Memory B cell (primary cell): ENCODE measurements around the gene TULP3.

Experiments
- ATAC-seq: fragments of 150-1000 bp; cut with Tn5 transposase; 2 replicates; pipeline ENCODE4 v1.10.0; 2021; ENCODE audit warnings: low read depth, mild to moderate bottlenecking, moderate library complexity
- DNase-seq, 2 donors: peaks; one replicate each; pipeline ENCODE4 v3.0.0; 2022; ENCODE audit warnings: low spot score in 2 of 2
- H3K27ac Mint-ChIP-seq: one replicate; pipeline ENCODE4 v1.8.0; 2022; ENCODE audit warnings: mild to moderate bottlenecking, moderate library complexity, mixed read lengths
- H3K27me3 Mint-ChIP-seq: one replicate; pipeline ENCODE4 v1.8.0; 2022; ENCODE audit warnings: mixed read lengths
- H3K36me3 Mint-ChIP-seq: one replicate; pipeline ENCODE4 v1.8.0; 2022; ENCODE audit warnings: mild to moderate bottlenecking, mixed read lengths
- H3K4me1 Mint-ChIP-seq: one replicate; pipeline ENCODE4 v1.8.0; 2022; ENCODE audit warnings: mixed read lengths
- H3K4me3 Mint-ChIP-seq: one replicate; pipeline ENCODE4 v1.8.0; 2022; ENCODE audit warnings: mild to moderate bottlenecking, moderate library complexity, mixed read lengths
- H3K9me3 Mint-ChIP-seq: one replicate; pipeline ENCODE4 v1.8.0; 2022; ENCODE audit warnings: mixed read lengths

The TULP3 gene

GRCh38 chr12:2891240-2892053, 756 bp downstream of the TULP3 start:
- Mint-ChIP-seq H3K9me3 (no peaks in the 10 kb centered on the region), H3K27me3 (no peaks in the 10 kb centered on the region), H3K4me3 (peak overlapping the region; percentile 94), H3K4me1 (peaks cover 12% of the 10 kb centered on the region), H3K36me3 (peaks cover 2% of the 10 kb centered on the region), H3K27ac (peak overlapping the region; percentile 45)
- no peak for DNase-seq
- peak; percentile 3 for ATAC-seq

GRCh38 chr12:2892246-2892645, 1.6 kb downstream of the TULP3 start:
- Mint-ChIP-seq H3K27me3 (no peaks in the 10 kb centered on the region), H3K27ac (no peak overlapping the region), H3K36me3 (peaks cover 2% of the 10 kb centered on the region), H3K4me1 (peaks cover 12% of the 10 kb centered on the region), H3K4me3 (no peak overlapping the region), H3K9me3 (no peaks in the 10 kb centered on the region)
- DNase-seq (no peak), ATAC-seq (no peak)

- no peak overlapping the region for H3K27ac Mint-ChIP-seq
- DNase-seq = no peak
- H3K4me1 Mint-ChIP-seq = peaks cover 12% of the 10 kb centered on the region
- H3K27me3 Mint-ChIP-seq = no peaks in the 10 kb centered on the region
- no peak for ATAC-seq
- H3K9me3 Mint-ChIP-seq = no peaks in the 10 kb centered on the region
- H3K36me3 Mint-ChIP-seq = no peaks in the 10 kb centered on the region
- peak overlapping the region; percentile 55 for H3K4me3 Mint-ChIP-seq
Observed at GRCh38 chr12:2893007-2893406, 2.3 kb downstream of the TULP3 start.

DNA sequence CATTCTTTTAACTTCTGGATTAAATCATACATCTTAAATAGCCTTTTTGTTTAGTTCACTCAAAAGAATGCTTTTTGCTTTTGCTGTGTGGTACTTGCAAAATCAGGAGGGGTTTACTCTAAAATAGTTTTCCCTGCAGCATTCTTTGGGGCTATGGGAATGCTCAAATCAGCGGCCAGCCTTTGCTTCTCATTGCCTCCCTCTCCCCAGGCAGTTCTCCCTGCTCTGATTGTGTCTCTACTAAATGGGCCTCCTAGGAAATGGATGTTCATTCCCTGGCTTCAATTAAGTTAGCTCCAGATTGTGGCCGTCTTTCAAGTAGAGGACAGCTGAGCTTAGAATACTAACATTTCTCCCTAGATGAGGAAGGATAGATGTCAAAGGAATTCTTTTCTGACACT, 4.4 kb downstream of the TULP3 start:
- H3K36me3 Mint-ChIP-seq = no peaks in the 10 kb centered on the region

GRCh38 chr12:2895511-2895910, 4.8 kb downstream of the TULP3 start:
- no peak for ATAC-seq
- no peak overlapping the region for H3K27ac Mint-ChIP-seq
- H3K9me3 Mint-ChIP-seq = no peaks in the 10 kb centered on the region
- no peaks in the 10 kb centered on the region for H3K27me3 Mint-ChIP-seq
- no peaks in the 10 kb centered on the region for H3K36me3 Mint-ChIP-seq
- DNase-seq = no peak
- H3K4me3 Mint-ChIP-seq = no peak overlapping the region
- peaks cover 6% of the 10 kb centered on the region for H3K4me1 Mint-ChIP-seq

More for the DNA sequence above, 4.4 kb downstream of the TULP3 start:
- no peak overlapping the region for H3K27ac Mint-ChIP-seq
- H3K4me1 Mint-ChIP-seq = peaks cover 8% of the 10 kb centered on the region
- no peak overlapping the region for H3K4me3 Mint-ChIP-seq
- H3K9me3 Mint-ChIP-seq = no peaks in the 10 kb centered on the region
- no peak for DNase-seq
- no peaks in the 10 kb centered on the region for H3K27me3 Mint-ChIP-seq
- ATAC-seq = no peak

DNA sequence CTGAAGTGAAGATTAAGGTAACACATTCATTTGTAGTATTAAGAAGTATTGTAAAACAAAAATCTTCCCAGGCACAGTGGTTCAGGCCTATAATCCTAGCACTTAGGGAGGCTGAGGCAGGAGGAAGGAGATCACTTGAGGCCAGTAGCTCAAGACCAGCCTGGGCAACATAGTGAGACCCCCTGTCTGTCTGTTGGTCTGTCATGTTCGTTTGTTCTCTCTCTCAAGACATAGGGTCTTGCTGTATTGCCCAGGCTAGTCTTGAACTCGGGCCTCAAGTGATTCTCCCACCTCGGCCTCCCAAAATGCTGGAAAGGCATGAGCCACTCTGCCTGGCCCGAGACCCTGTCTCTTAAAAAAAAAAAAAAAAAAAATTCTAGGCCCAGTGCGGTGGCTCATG, 6.7 kb downstream of the TULP3 start:
- Mint-ChIP-seq H3K27ac (no peak overlapping the region), H3K36me3 (no peaks in the 10 kb centered on the region), H3K4me1 (peaks cover 3% of the 10 kb centered on the region), H3K4me3 (no peak overlapping the region), H3K9me3 (no peaks in the 10 kb centered on the region), H3K27me3 (no peaks in the 10 kb centered on the region)
- DNase-seq (no peak), ATAC-seq (no peak)

GRCh38 chr12:2900642-2901041, 10.0 kb downstream of the TULP3 start:
- no peaks in the 10 kb centered on the region for H3K36me3 Mint-ChIP-seq
- H3K4me1 Mint-ChIP-seq = peaks cover 2% of the 10 kb centered on the region
- H3K27me3 Mint-ChIP-seq = no peaks in the 10 kb centered on the region
- no peak overlapping the region for H3K4me3 Mint-ChIP-seq
- H3K27ac Mint-ChIP-seq = no peak overlapping the region
- DNase-seq (no peak), ATAC-seq (no peak)
- no peaks in the 10 kb centered on the region for H3K9me3 Mint-ChIP-seq

GRCh38 chr12:2902272-2902880, 11.7 kb downstream of the TULP3 start:
- no peak overlapping the region for H3K4me3 Mint-ChIP-seq
- DNase-seq = no peak
- H3K4me1 Mint-ChIP-seq = peaks cover 2% of the 10 kb centered on the region
- no peaks in the 10 kb centered on the region for H3K36me3 Mint-ChIP-seq
- no peaks in the 10 kb centered on the region for H3K9me3 Mint-ChIP-seq
- H3K27ac Mint-ChIP-seq = no peak overlapping the region
- no peaks in the 10 kb centered on the region for H3K27me3 Mint-ChIP-seq
- ATAC-seq = no peak

DNA sequence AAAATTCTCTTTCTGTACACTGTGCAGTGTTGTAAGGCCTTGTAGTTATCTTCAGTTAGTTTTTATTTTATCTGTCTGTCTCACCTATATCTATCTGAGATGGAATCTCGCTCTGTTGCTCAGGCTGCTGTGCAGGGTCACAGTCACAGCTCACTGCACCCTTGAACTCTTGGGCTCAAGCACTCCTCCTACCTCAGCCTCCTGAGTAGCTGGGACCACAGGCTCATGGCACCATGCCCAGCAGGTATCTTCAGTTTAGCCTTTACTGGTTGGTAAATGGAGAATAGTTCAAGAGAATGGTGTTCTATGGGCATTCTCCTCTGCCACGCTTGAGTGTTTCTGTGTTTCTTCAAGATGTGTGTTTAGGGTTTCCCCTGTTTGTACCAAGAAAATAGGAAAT, 13.6 kb downstream of the TULP3 start:
- no peak overlapping the region for H3K27ac Mint-ChIP-seq
- H3K36me3 Mint-ChIP-seq = no peaks in the 10 kb centered on the region
- peaks cover 2% of the 10 kb centered on the region for H3K4me1 Mint-ChIP-seq
- ATAC-seq = no peak
- DNase-seq = no peak
- no peaks in the 10 kb centered on the region for H3K9me3 Mint-ChIP-seq
- no peak overlapping the region for H3K4me3 Mint-ChIP-seq
- H3K27me3 Mint-ChIP-seq = no peaks in the 10 kb centered on the region

- no peak overlapping the region for H3K27ac Mint-ChIP-seq
Observed at GRCh38 chr12:2912216-2912575, 21.5 kb downstream of the TULP3 start.

DNA sequence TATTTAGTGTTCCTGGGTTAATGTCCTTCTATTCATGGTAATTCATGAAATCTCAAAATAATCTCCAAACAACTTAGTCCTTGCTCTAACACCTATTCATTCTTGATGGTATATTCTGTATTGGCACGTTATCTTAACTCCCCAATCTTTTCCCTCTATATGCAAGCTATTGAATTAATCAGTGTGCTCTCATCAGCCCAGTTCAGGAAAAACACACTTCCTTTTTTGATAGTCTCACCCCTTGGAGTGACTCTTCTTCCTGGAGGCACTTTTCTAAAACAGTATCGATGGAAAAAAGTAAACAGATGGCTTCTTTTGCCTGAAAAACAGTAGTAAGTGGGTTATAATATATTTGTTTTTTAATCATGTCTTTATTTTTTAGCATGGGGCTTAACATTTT, 28.6 kb downstream of the TULP3 start:
- Mint-ChIP-seq H3K4me1 (no peaks in the 10 kb centered on the region), H3K4me3 (no peak overlapping the region), H3K9me3 (no peaks in the 10 kb centered on the region), H3K36me3 (peaks cover 20% of the 10 kb centered on the region), H3K27ac (no peak overlapping the region), H3K27me3 (no peaks in the 10 kb centered on the region)
- DNase-seq (no peak), ATAC-seq (no peak)

More at GRCh38 chr12:2912216-2912575, 21.5 kb downstream of the TULP3 start:
- H3K4me1 Mint-ChIP-seq = no peaks in the 10 kb centered on the region
- H3K27me3 Mint-ChIP-seq = no peaks in the 10 kb centered on the region
- H3K4me3 Mint-ChIP-seq = no peak overlapping the region
- H3K36me3 Mint-ChIP-seq = peaks cover 12% of the 10 kb centered on the region
- DNase-seq (no peak), ATAC-seq (no peak)
- H3K9me3 Mint-ChIP-seq = no peaks in the 10 kb centered on the region

DNA sequence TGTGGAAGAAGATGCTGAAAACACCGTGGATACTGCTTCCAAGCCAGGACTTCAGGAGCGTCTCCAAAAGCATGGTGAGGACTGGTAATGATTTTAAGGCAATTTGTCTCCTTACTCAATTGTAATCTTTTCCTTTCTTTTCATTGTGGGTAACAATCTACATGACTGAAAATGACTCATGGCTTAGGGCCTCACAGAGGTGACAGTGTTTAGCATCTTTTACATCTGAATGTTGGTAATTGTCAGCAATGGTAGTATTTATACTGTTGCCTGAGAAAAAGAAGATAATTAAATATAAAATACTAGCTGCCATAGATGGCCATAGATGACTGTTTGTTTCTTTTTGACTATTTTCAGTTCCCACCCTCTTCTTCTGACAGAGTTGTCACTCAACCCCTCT, 31.6 kb downstream of the TULP3 start:
- Mint-ChIP-seq H3K4me3 (no peak overlapping the region), H3K4me1 (peaks cover 4% of the 10 kb centered on the region), H3K27ac (no peak overlapping the region), H3K9me3 (no peaks in the 10 kb centered on the region), H3K27me3 (no peaks in the 10 kb centered on the region), H3K36me3 (peaks cover 26% of the 10 kb centered on the region)
- DNase-seq (no peak), ATAC-seq (no peak)

GRCh38 chr12:2923057-2923456, 32.4 kb downstream of the TULP3 start:
- Mint-ChIP-seq H3K27me3 (no peaks in the 10 kb centered on the region), H3K4me1 (peaks cover 4% of the 10 kb centered on the region), H3K4me3 (no peak overlapping the region), H3K27ac (no peak overlapping the region), H3K36me3 (peaks cover 30% of the 10 kb centered on the region), H3K9me3 (no peaks in the 10 kb centered on the region)
- no peak for DNase-seq
- ATAC-seq = no peak

DNA sequence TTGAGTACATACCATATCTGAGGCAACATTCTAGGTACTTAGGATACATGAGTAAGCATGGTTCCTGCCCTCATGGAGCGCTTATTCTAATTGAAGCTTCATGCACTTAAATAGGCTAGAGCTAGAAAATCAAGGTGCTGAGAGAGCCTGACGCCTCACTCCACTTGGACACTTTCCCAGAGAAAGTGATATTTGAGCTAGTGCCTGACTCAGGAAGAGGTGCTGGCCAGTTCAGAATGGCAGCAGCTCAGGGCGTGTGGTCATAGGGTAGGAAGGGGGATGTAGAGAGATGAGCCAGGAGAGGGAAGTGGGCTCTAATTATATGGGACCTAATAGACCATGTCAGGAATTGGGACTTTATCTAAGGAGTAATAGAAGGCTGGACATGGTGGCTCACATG, 33.3 kb downstream of the TULP3 start:
- no peak overlapping the region for H3K27ac Mint-ChIP-seq
- no peak for DNase-seq
- H3K4me3 Mint-ChIP-seq = no peak overlapping the region
- no peaks in the 10 kb centered on the region for H3K27me3 Mint-ChIP-seq
- peaks cover 4% of the 10 kb centered on the region for H3K4me1 Mint-ChIP-seq
- no peaks in the 10 kb centered on the region for H3K9me3 Mint-ChIP-seq
- peaks cover 30% of the 10 kb centered on the region for H3K36me3 Mint-ChIP-seq
- no peak for ATAC-seq
